ENCODE measurements around the gene RALBP1. TPM values are rescaled to one million over a fixed set of nuclear protein-coding genes. Genes with fewer than 3 reads are reported as not detected.
A peak's percentile ranks its signal among the peaks of the same experiment; 100 is the strongest.

The RALBP1 gene
- total and polyA plus RNA-seq, 9 of the 15 experiments (the other 6 are each of a cell fraction or from before 2014, with no cell fraction given): 10.9 to 70.0 (median 61.3) TPM

GRCh38 chr18:9447334-9447733, 28.0 kb upstream of the RALBP1 start (continued):
- TF ChIP-seq ZNF277 (CRISPR knock-in tag; IDR thresholded peaks at IDR 0.05; ENCODE audit: borderline replicate concordance) (no peak), ZSCAN32 (CRISPR knock-in tag; IDR thresholded peaks at IDR 0.05) (no peak), HOXB6 (CRISPR knock-in tag; IDR thresholded peaks at IDR 0.05; ENCODE audit: borderline replicate concordance) (no peak), FOXJ3 (CRISPR knock-in tag; IDR thresholded peaks at IDR 0.05) (no peak), KAT8 (IDR thresholded peaks at IDR 0.05; ENCODE audit: low read depth) (no peak), POLR2A (conservative IDR thresholded peaks at IDR 0.05) (no peak), ZNF280A (IDR thresholded peaks at IDR 0.05; ENCODE audit: low read depth, partially characterized antibody) (peak; percentile 93), BRF1 (IDR thresholded peaks at IDR 0.05; ENCODE audit: borderline replicate concordance, extremely low read depth, insufficient read length) (no peak), ZNF263 (CRISPR knock-in tag; IDR thresholded peaks at IDR 0.05; ENCODE audit: borderline replicate concordance) (no peak), TRIM28 (IDR thresholded peaks at IDR 0.05) (peak; percentile 83), ZNF561 (CRISPR knock-in tag; conservative IDR thresholded peaks at IDR 0.05) (peak; percentile 75; the same call in 1 of the 2 replicates), MXI1 (IDR thresholded peaks at IDR 0.05; ENCODE audit: low read depth, low read length) (no peak), CBX1 (IDR thresholded peaks at IDR 0.05; ENCODE audit: low read depth) (0 out of 2 replicates have a peak, but pooled peaks have one; percentile 56), ZNF695 (CRISPR knock-in tag; IDR thresholded peaks at IDR 0.05) (no peak), ID3 (CRISPR knock-in tag; IDR thresholded peaks at IDR 0.05) (no peak), ID3 (tag; IDR thresholded peaks at IDR 0.05) (no peak), ZNF232 (CRISPR knock-in tag; IDR thresholded peaks at IDR 0.05) (no peak), RAD51 (IDR thresholded peaks at IDR 0.05; ENCODE audit: borderline replicate concordance, low read depth) (no peak), USF2 (CRISPR knock-in tag; IDR thresholded peaks at IDR 0.05) (no peak), HCFC1 (IDR thresholded peaks at IDR 0.05; ENCODE audit: low read depth, low read length) (no peak), E2F8 (IDR thresholded peaks at IDR 0.05; ENCODE audit: low read depth, partially characterized antibody) (no peak)

All from K562 (cell line).